K562 (cell line): Measurements from ENCODE around the gene GALNT17. TPM values are rescaled to one million over a fixed set of nuclear protein-coding genes. Genes with fewer than 3 reads are reported as not detected.

ENCODE experiments used
- ATAC-seq: fragments of 200-7000 bp; cut with Tn5 transposase; 3 replicates; pipeline ENCODE4 v1.9.1; 2020; ENCODE audit warnings: moderate library complexity
- BruUV-seq: library from RNA; stranded (reverse); fragments of 400-500 nt; replicated peaks from 2 replicates; lab custom pipeline; 2021; lab: Mats Ljungman, UMichigan
- CTCF ChIA-PET: fragments of 300-600 bp; formaldehyde crosslinking; extraction: SDS; loops from one replicate; lab custom pipeline; 2021; ENCODE audit warnings: low intra/inter-chr PET ratio; lab: Yijun Ruan, JAX
- POLR2A ChIA-PET: fragments of 300-600, 350-650 bp; sonication (Branson Sonifier 250); formaldehyde crosslinking; extraction: SDS; loops from one replicate; lab custom pipeline; 2021; ENCODE audit warnings: antibody characterized with exemption, inconsistent platforms; lab: Yijun Ruan, JAX
- DNase-seq, 4 experiments: peaks; one replicate each; pipeline versions ENCODE4 v3.0.0 to v3.0.0-alpha.2; 2011 to 2018; ENCODE audit warnings: low spot score in 3 of 4, mixed read lengths in 3 of 4; ENCODE audit errors: extremely low read depth in 1 of 4
- FAIRE-seq: peaks from 2 replicates; lab custom pipeline; 2011; peaks lifted over from hg19 to GRCh38; lab: Jason Lieb, UNC
- H2AFZ ChIP-seq: 2 replicates; pipeline ENCODE4 v1.6.0; 2011; ENCODE audit warnings: low read depth, low read length, control low read depth, inconsistent platforms
- H3K27ac ChIP-seq: fragments of 200-600 bp; 3 replicates; pipeline ENCODE4 v1.8.0; 2011; ENCODE audit warnings: low read depth, mild to moderate bottlenecking, control low read depth, inconsistent platforms, low read length, moderate library complexity, mixed read lengths; ENCODE audit errors: extremely low read depth
- H3K27me3 ChIP-seq, 2 experiments: fragments of 300-600 bp in 1 of 2; 2 replicates in 1 of 2; 3 replicates in 1 of 2; pipeline versions ENCODE4 v1.6.0 to v1.8.0; 2011; ENCODE audit warnings: inconsistent platforms in 2 of 2, low read length in 2 of 2, mild to moderate bottlenecking in 1 of 2, mixed read lengths in 1 of 2, moderate library complexity in 1 of 2; ENCODE audit not compliant: control insufficient read depth in 2 of 2, insufficient read depth in 2 of 2
- H3K36me3 ChIP-seq: fragments of 300-600 bp; 3 replicates; pipeline ENCODE4 v1.8.0; 2011; ENCODE audit warnings: mild to moderate bottlenecking, low read length, inconsistent platforms; ENCODE audit not compliant: control insufficient read depth, insufficient read depth
- H3K4me1 ChIP-seq, 2 experiments: fragments of 200-600 bp in 1 of 2; replicated peaks in 1 of 2; 2 replicates in 1 of 2; 3 replicates in 1 of 2; pipeline versions ENCODE4 v1.5.1 to v1.8.0; 2011; ENCODE audit warnings: inconsistent platforms in 2 of 2, low read length in 2 of 2, mild to moderate bottlenecking in 1 of 2, mixed read lengths in 1 of 2, moderate library complexity in 1 of 2; ENCODE audit not compliant: control insufficient read depth in 2 of 2, insufficient read depth in 2 of 2
- H3K4me2 ChIP-seq: 2 replicates; pipeline ENCODE4 v1.6.1; 2011; ENCODE audit warnings: low read length, control low read depth, inconsistent platforms, mixed read lengths; ENCODE audit not compliant: insufficient read depth
- H3K4me3 ChIP-seq: fragments of 200-600 bp; sonication (generic), shearing (Covaris generic); 2 replicates; pipeline ENCODE4 v1.5.1; 2016; ENCODE audit warnings: control low read depth, inconsistent platforms
- H3K79me2 ChIP-seq: fragments of 200-600 bp; 3 replicates; pipeline ENCODE4 v1.8.0; 2011; ENCODE audit warnings: low read length, inconsistent platforms; ENCODE audit not compliant: control insufficient read depth, insufficient read depth
- H3K9ac ChIP-seq, 2 experiments: 2 replicates each; pipeline versions ENCODE4 v1.6.0 to v1.6.1; 2011; ENCODE audit warnings: low read depth in 2 of 2, low read length in 2 of 2, control low read depth in 1 of 2, inconsistent platforms in 1 of 2, mild to moderate bottlenecking in 1 of 2, mixed read lengths in 1 of 2; ENCODE audit not compliant: insufficient read depth in 1 of 2
- H3K9me1 ChIP-seq: one replicate; pipeline ENCODE4 v1.6.0; 2011; ENCODE audit warnings: inconsistent platforms, mild to moderate bottlenecking, low read length, moderate library complexity; ENCODE audit not compliant: control insufficient read depth, insufficient read depth
- H3K9me3 ChIP-seq: replicated peaks from 2 replicates; pipeline ENCODE4 v1.5.1; 2011; ENCODE audit warnings: low read depth, low read length, inconsistent platforms; ENCODE audit not compliant: control insufficient read depth, insufficient read depth
- H4K20me1 ChIP-seq: replicated peaks from 2 replicates; pipeline ENCODE4 v1.6.1; 2011; ENCODE audit warnings: low read length, inconsistent platforms, mixed read lengths; ENCODE audit not compliant: control insufficient read depth, insufficient read depth
- CHD1 ChIP-seq: fragments of 200-600 bp; sonication (generic); IDR thresholded peaks from one replicate; pipeline ENCODE4 v1.6.1; 2012; ENCODE audit warnings: mild to moderate bottlenecking, moderate library complexity, low read length, inconsistent platforms
- EWSR1 ChIP-seq: fragments of 450-650 bp; IDR thresholded peaks from 2 replicates; pipeline ENCODE4 v1.6.1; 2018; ENCODE audit warnings: borderline replicate concordance, mild to moderate bottlenecking, low read depth, moderate library complexity; ENCODE audit not compliant: partially characterized antibody
- MLLT1 ChIP-seq, 2 experiments: fragments of 450-650 bp; IDR thresholded peaks; 2 replicates each; pipeline ENCODE4 v1.6.1; 2016
- NCOA1 ChIP-seq: fragments of 450-650 bp; IDR thresholded peaks from 2 replicates; pipeline ENCODE4 v1.6.1; 2016; ENCODE audit warnings: low read depth
- NEUROD1 ChIP-seq: fragments of 150-350 bp; IDR thresholded peaks from 2 replicates; pipeline ENCODE4 v1.6.1; 2014; ENCODE audit warnings: borderline replicate concordance, low read length, low read depth; ENCODE audit not compliant: partially characterized antibody
- NR2F6 ChIP-seq: fragments of 450-650 bp; formaldehyde crosslinking; IDR thresholded peaks from 2 replicates; pipeline ENCODE4 v1.4.0; 2020; ENCODE audit warnings: mild to moderate bottlenecking
- PREB ChIP-seq: sonication (generic); formaldehyde crosslinking; IDR thresholded peaks from 2 replicates; pipeline ENCODE4 v1.8.1; 2023; ENCODE audit warnings: mild to moderate bottlenecking, missing genetic modification reagents
- SPI1 ChIP-seq: IDR thresholded peaks from 2 replicates; pipeline ENCODE4 v1.6.1; 2011; ENCODE audit warnings: low read depth, low read length, control low read depth, borderline replicate concordance
- STAT5B ChIP-seq: fragments of 250-450 bp; sonication (Bioruptor Pico); IDR thresholded peaks from 2 replicates; pipeline ENCODE4 v1.8.0; 2021; ENCODE audit warnings: mild to moderate bottlenecking, inconsistent platforms
- TAF15 ChIP-seq: fragments of 200-400 bp; formaldehyde crosslinking; IDR thresholded peaks from 2 replicates; pipeline ENCODE4 v1.6.1; 2017; ENCODE audit warnings: mild to moderate bottlenecking, low read depth, low read length, moderate library complexity
- ZC3H8 ChIP-seq: fragments of 450-650 bp; IDR thresholded peaks from 2 replicates; pipeline ENCODE4 v1.6.1; 2017
- ZNF217 ChIP-seq: sonication (generic); formaldehyde crosslinking; IDR thresholded peaks from 2 replicates; pipeline ENCODE4 v1.8.0; 2022; ENCODE audit warnings: mild to moderate bottlenecking, missing genetic modification reagents
- ZNF41 ChIP-seq: fragments of 250-450 bp; sonication (Bioruptor Pico); conservative IDR thresholded peaks from 2 replicates; pipeline ENCODE4 v1.4.0; 2020; ENCODE audit warnings: mild to moderate bottlenecking
- WGBS: fragments of 100-300 bp; shearing (Covaris generic); methylation state at CpG from one replicate; pipeline ENCODE4 v1.1.6; 2016; ENCODE audit warnings: low coverage, mixed read lengths; ENCODE audit not compliant: insufficient coverage; ENCODE audit errors: missing lambda C conversion rate; 5-methylcytosine and 5-hydroxymethylcytosine counted together
- in situ Hi-C: fragments of 300-500 bp; cut with MboI; formaldehyde crosslinking; loops from 4 replicates; pipeline ENCODE4 v1.15.0; 2018; ENCODE audit warnings: inconsistent platforms, mixed read lengths
- intact Hi-C: fragments of 100-400 bp; cut with micrococcal nuclease; formaldehyde crosslinking; loops from 2 replicates; pipeline ENCODE4 v1.14.2; 2022
- polyA plus RNA-seq, 8 experiments: library from polyadenylated mRNA; depleted of rRNA in 4 of 8; stranded (reverse) in 5 of 8; unstranded in 3 of 8; fragments of >200 nt; fragmentation: Nextera tagmentation in 2 of 8; fragmentation: Illumina TruSeq in 1 of 8; extraction: Ambion mirVana in 2 of 8; extraction: Trizol in 1 of 8; gene quantifications; 2 replicates each; pipeline versions ENCODE4 v1.2.1 to v1.2.3, GENCODE V29; 2011 to 2014; ENCODE audit warnings: inconsistent platforms in 1 of 8, missing spikeins in 1 of 8
- total RNA-seq, 7 experiments: library from RNA; depleted of rRNA in 6 of 7; stranded (reverse); fragments of >200 nt in 6 of 7; fragmentation: Illumina TruSeq in 2 of 7; extraction: Trizol in 2 of 7; gene quantifications; 2 replicates each; pipeline versions ENCODE4 v1.2.1 to v1.2.3, GENCODE V29; 2011 to 2021; ENCODE audit warnings: low replicate concordance in 1 of 7
- TF ChIP-seq, protein P1 (sequence below): fragments of 450-650 bp; formaldehyde crosslinking; IDR thresholded peaks from 2 replicates; pipeline ENCODE4 v1.4.0; 2022; ENCODE audit warnings: missing genetic modification characterization

GALNT17 gene
- total and polyA plus RNA-seq, 9 of the 15 experiments (the other 6 are each of a cell fraction or from before 2014, with no cell fraction given) = not detected

DNA sequence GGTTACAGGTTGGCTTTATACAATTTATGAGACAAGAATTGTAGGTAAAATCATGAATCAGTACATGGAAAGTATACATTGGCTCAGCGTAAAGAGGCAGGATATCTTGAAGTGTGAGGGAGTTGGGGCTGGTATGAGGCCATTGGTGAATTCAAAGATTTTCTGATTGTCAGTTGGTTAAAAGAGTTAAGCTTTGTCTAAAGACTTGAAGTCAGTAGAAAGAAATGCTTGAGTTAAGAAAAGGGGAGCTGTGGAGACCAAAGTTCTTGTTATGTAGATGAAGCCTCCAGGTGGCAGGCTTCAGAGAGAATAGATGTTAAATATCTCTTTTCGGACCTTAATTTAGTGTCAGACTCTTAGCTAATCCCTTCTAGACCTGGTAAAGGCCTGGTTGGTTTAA lies 341.0 kb downstream of the GALNT17 start:
- CTCF ChIA-PET = no interaction called here
- no peak for TF ChIP-seq NEUROD1
- no peak for TF ChIP-seq ZC3H8
- TF ChIP-seq EWSR1 = no peak
- TF ChIP-seq STAT5B (CRISPR knock-in tag) = no peak
- TF ChIP-seq ZNF217 (CRISPR knock-in tag) = no peak
- no peak for TF ChIP-seq ZNF41 (CRISPR knock-in tag)
- no peak for TF ChIP-seq TAF15
- no peak for TF ChIP-seq NCOA1
- no peak for TF ChIP-seq MLLT1 (IDR thresholded peaks at IDR 0.05)
- TF ChIP-seq PREB (CRISPR knock-in tag) = no peak
- TF ChIP-seq CHD1 = no peak
- TF ChIP-seq, protein P1, sequence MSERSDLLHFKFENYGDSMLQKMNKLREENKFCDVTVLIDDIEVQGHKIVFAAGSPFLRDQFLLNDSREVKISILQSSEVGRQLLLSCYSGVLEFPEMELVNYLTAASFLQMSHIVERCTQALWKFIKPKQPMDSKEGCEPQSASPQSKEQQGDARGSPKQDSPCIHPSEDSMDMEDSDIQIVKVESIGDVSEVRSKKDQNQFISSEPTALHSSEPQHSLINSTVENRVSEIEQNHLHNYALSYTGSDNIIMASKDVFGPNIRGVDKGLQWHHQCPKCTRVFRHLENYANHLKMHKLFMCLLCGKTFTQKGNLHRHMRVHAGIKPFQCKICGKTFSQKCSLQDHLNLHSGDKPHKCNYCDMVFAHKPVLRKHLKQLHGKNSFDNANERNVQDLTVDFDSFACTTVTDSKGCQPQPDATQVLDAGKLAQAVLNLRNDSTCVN = no peak
- no peak for TF ChIP-seq SPI1
- no peak for TF ChIP-seq NR2F6 (CRISPR knock-in tag)

More for the DNA sequence above, 341.0 kb downstream of the GALNT17 start:
- Histone ChIP-seq H4K20me1 (no peaks in the 10 kb centered on the region), H3K79me2 (no peaks in the 10 kb centered on the region), H3K9me3 (no peaks in the 10 kb centered on the region), H3K4me1 (no peaks in the 10 kb centered on the region), H3K4me2 (no peak overlapping the region), H3K4me3 (no peak overlapping the region), H3K9ac (no peak overlapping the region), H3K36me3 (no peaks in the 10 kb centered on the region), H3K27me3 (peaks cover 0 to under 1% of the 10 kb centered on the region in 2 experiments; a peak in 2 of 5 replicates), H3K27ac (no peak overlapping the region), H2AFZ (no peak overlapping the region), H3K9me1 (no peaks in the 10 kb centered on the region)
- no TSS peak for BruUV-seq
- POLR2A ChIA-PET = no interaction called here
- intact Hi-C loops = no loop called here
- WGBS = 2% methylated on average over 2 of the region's 2 CpGs
- DNase-seq = no peak
- ATAC-seq = no peak
- FAIRE-seq = no peak
- in situ Hi-C loops = no loop called here
